H1 (cell line): ENCODE measurements around the gene AKAP9. TPM values are rescaled to one million over a fixed set of nuclear protein-coding genes. Genes with fewer than 3 reads are reported as not detected.

Experiments used
- CTCF ChIA-PET: fragments of 300-600 bp; sonication (Branson Sonifier 250); formaldehyde crosslinking; loops from one replicate; lab custom pipeline; 2021; ENCODE audit not compliant: partially characterized antibody; lab: Charles Lee
- POLR2A ChIA-PET: fragments of 300-600 bp; sonication (Branson Sonifier 250); formaldehyde crosslinking; loops from one replicate; lab custom pipeline; 2021; ENCODE audit warnings: inconsistent platforms; ENCODE audit not compliant: partially characterized antibody; lab: Charles Lee
- DNase-seq, 2 experiments: peaks; one replicate each; pipeline versions ENCODE4 v3.0.0 to v3.0.0-alpha.2; 2010 to 2022; ENCODE audit warnings: low spot score in 2 of 2, low read depth in 1 of 2, mixed read lengths in 1 of 2
- FAIRE-seq: peaks from 2 replicates; lab custom pipeline; 2011; peaks lifted over from hg19 to GRCh38; lab: Jason Lieb, UNC
- H2AFZ ChIP-seq: 2 replicates; pipeline ENCODE4 v1.8.1; 2012; ENCODE audit warnings: low read length, inconsistent platforms
- H2AK5ac ChIP-seq: 2 replicates; pipeline ENCODE4 v1.6.1; 2013; ENCODE audit warnings: low read depth, low read length
- H2BK120ac ChIP-seq: replicated peaks from 2 replicates; pipeline ENCODE3; 2013; ENCODE audit warnings: low read depth, low read length, inconsistent platforms
- H2BK12ac ChIP-seq: 2 replicates; pipeline ENCODE4 v1.6.1; 2013; ENCODE audit warnings: low read depth, low read length
- H2BK15ac ChIP-seq: 2 replicates; pipeline ENCODE4 v1.6.1; 2013; ENCODE audit warnings: low read length
- H2BK20ac ChIP-seq: 2 replicates; pipeline ENCODE4 v1.6.1; 2013; ENCODE audit warnings: low read length
- H2BK5ac ChIP-seq: 2 replicates; pipeline ENCODE4 v1.6.1; 2013; ENCODE audit warnings: low read depth, low read length
- H3K14ac ChIP-seq: 2 replicates; pipeline ENCODE4 v1.6.1; 2013; ENCODE audit warnings: inconsistent platforms; ENCODE audit not compliant: insufficient read length
- H3K18ac ChIP-seq: 2 replicates; pipeline ENCODE4 v1.6.1; 2013; ENCODE audit warnings: low read length; ENCODE audit errors: extremely low read depth
- H3K23ac ChIP-seq: 2 replicates; pipeline ENCODE4 v1.6.1; 2013; ENCODE audit warnings: inconsistent platforms; ENCODE audit not compliant: insufficient read length
- H3K23me2 ChIP-seq: 2 replicates; pipeline ENCODE4 v1.6.1; 2013; ENCODE audit warnings: low read depth, low read length
- H3K27ac ChIP-seq: 2 replicates; pipeline ENCODE4 v1.6.1; 2011; ENCODE audit warnings: low read depth, low read length, inconsistent platforms
- H3K27me3 ChIP-seq, 4 experiments: replicated peaks in 1 of 4; 1 replicate in 1 of 4; 2 replicates in 3 of 4; pipeline versions ENCODE4 v1.6.1 to v1.8.1; 2011 to 2013; ENCODE audit warnings: low read length in 3 of 4, mild to moderate bottlenecking in 3 of 4, inconsistent platforms in 2 of 4, mixed read lengths in 2 of 4, moderate library complexity in 1 of 4; ENCODE audit not compliant: control insufficient read depth in 3 of 4, insufficient read depth in 3 of 4; ENCODE audit errors: extremely low read depth in 1 of 4
- H3K36me3 ChIP-seq, 4 experiments: 2 replicates each; pipeline versions ENCODE4 v1.6.1 to v1.8.1; 2011 to 2013; ENCODE audit warnings: mild to moderate bottlenecking in 4 of 4, low read length in 3 of 4, moderate library complexity in 2 of 4, control low read depth in 1 of 4, inconsistent platforms in 1 of 4; ENCODE audit not compliant: insufficient read depth in 4 of 4, control insufficient read depth in 2 of 4
- H3K4ac ChIP-seq: replicated peaks from 2 replicates; pipeline ENCODE3; 2013; ENCODE audit warnings: low read length, low read depth, mixed read lengths, inconsistent platforms; ENCODE audit not compliant: insufficient read length
- H3K4me1 ChIP-seq, 4 experiments: replicated peaks in 1 of 4; 1 replicate in 1 of 4; 2 replicates in 3 of 4; pipeline versions ENCODE4 v1.6.1 to v1.8.1; 2011 to 2013; ENCODE audit warnings: low read length in 3 of 4, inconsistent platforms in 2 of 4, mixed read lengths in 1 of 4; ENCODE audit not compliant: insufficient read depth in 4 of 4, control insufficient read depth in 3 of 4
- H3K4me2 ChIP-seq, 2 experiments: 2 replicates each; pipeline versions ENCODE4 v1.6.1 to v1.8.1; 2011 to 2013; ENCODE audit warnings: low read depth in 2 of 2, low read length in 2 of 2, control low read depth in 1 of 2, inconsistent platforms in 1 of 2, mild to moderate bottlenecking in 1 of 2; ENCODE audit not compliant: insufficient read depth in 1 of 2
- H3K4me3 ChIP-seq, 4 experiments: fragments of 200-600, 300-600 bp in 1 of 4; sonication (generic), shearing (Covaris generic), sonication (Bioruptor Twin) in 1 of 4; 2 replicates each; pipeline versions ENCODE4 v1.5.1 to v1.8.1; 2011 to 2016; ENCODE audit warnings: low read length in 4 of 4, low read depth in 3 of 4, control low read depth in 2 of 4, inconsistent platforms in 2 of 4, mild to moderate bottlenecking in 2 of 4, mixed read lengths in 1 of 4, moderate library complexity in 1 of 4; ENCODE audit not compliant: insufficient read depth in 2 of 4; ENCODE audit errors: extremely low read depth in 1 of 4
- H3K56ac ChIP-seq: replicated peaks from 2 replicates; pipeline ENCODE3; 2013; ENCODE audit warnings: low read depth, mild to moderate bottlenecking, mixed read lengths, low read length, inconsistent platforms; ENCODE audit not compliant: insufficient read length
- H3K79me1 ChIP-seq: 2 replicates; pipeline ENCODE4 v1.6.1; 2013; ENCODE audit warnings: low read depth, low read length, control low read depth
- H3K79me2 ChIP-seq, 2 experiments: 2 replicates each; pipeline versions ENCODE4 v1.6.1 to v1.8.1; 2012 to 2013; ENCODE audit warnings: low read length in 2 of 2, mild to moderate bottlenecking in 2 of 2, inconsistent platforms in 1 of 2; ENCODE audit not compliant: insufficient read depth in 2 of 2, control insufficient read depth in 1 of 2
- H3K9ac ChIP-seq, 4 experiments: replicated peaks in 1 of 4; 1 replicate in 1 of 4; 2 replicates in 3 of 4; pipeline versions ENCODE4 v1.6.1 to v1.8.1; 2011 to 2013; ENCODE audit warnings: low read depth in 3 of 4, low read length in 3 of 4, control low read depth in 2 of 4, mild to moderate bottlenecking in 2 of 4, moderate library complexity in 2 of 4, inconsistent platforms in 1 of 4; ENCODE audit errors: extremely low read depth in 1 of 4
- H3K9me3 ChIP-seq, 2 experiments: 2 replicates each; pipeline versions ENCODE4 v1.6.1 to v1.8.1; 2012 to 2013; ENCODE audit warnings: mild to moderate bottlenecking in 2 of 2, moderate library complexity in 2 of 2, control low read depth in 1 of 2, inconsistent platforms in 1 of 2, low read depth in 1 of 2, low read length in 1 of 2, mixed read lengths in 1 of 2; ENCODE audit not compliant: insufficient read depth in 2 of 2
- H4K20me1 ChIP-seq, 2 experiments: replicated peaks in 1 of 2; 2 replicates each; pipeline versions ENCODE3 to v1.8.1; 2011 to 2013; ENCODE audit warnings: inconsistent platforms in 2 of 2, low read length in 2 of 2, mild to moderate bottlenecking in 1 of 2; ENCODE audit not compliant: insufficient read depth in 2 of 2, control insufficient read depth in 1 of 2
- H4K5ac ChIP-seq: 2 replicates; pipeline ENCODE4 v1.6.1; 2013; ENCODE audit warnings: low read length, low read depth, mixed read lengths, inconsistent platforms; ENCODE audit not compliant: insufficient read length
- H4K8ac ChIP-seq: 2 replicates; pipeline ENCODE4 v1.8.0; 2013; ENCODE audit warnings: mild to moderate bottlenecking, moderate library complexity, low read length, inconsistent platforms; ENCODE audit not compliant: insufficient read depth; ENCODE audit errors: extremely low read depth
- H4K91ac ChIP-seq: replicated peaks from 2 replicates; pipeline ENCODE3; 2013; ENCODE audit warnings: low read length, mixed read lengths, inconsistent platforms; ENCODE audit not compliant: insufficient read length
- WGBS, 2 experiments: shearing (Covaris generic) in 1 of 2; methylation state at CpG; one replicate each; pipeline versions ENCODE4 v1.1.6 to v1.1.7; 2013 to 2015; ENCODE audit warnings: low lambda C conversion rate in 2 of 2, mixed read lengths in 2 of 2, inconsistent platforms in 1 of 2, low coverage in 1 of 2, missing lambda C conversion rate in 1 of 2; ENCODE audit not compliant: insufficient replicate concordance in 2 of 2, insufficient coverage in 1 of 2, insufficient read length in 1 of 2; ENCODE audit errors: extremely low coverage in 1 of 2, missing lambda C conversion rate in 1 of 2; 5-methylcytosine and 5-hydroxymethylcytosine counted together
- polyA plus RNA-seq, 7 experiments: library from polyadenylated mRNA; depleted of rRNA in 3 of 7; stranded (reverse) in 5 of 7; unstranded in 2 of 7; fragments of >200 nt in 5 of 7; fragments of 200-250 nt in 2 of 7; gene quantifications; 1 replicate in 5 of 7; 2 replicates in 1 of 7; 4 replicates in 1 of 7; pipeline versions ENCODE4 v1.2.1 to v1.2.3, GENCODE V29; 2011 to 2013; ENCODE audit warnings: missing spikeins in 2 of 7, mixed read lengths in 2 of 7
- total RNA-seq: library from RNA; stranded (reverse); fragmentation: NEBNext Ultra II Directional; extraction: Animal tissue kit (Norgen Biotek cat#: 25700); gene quantifications from 2 replicates; pipeline ENCODE4 v1.2.1, GENCODE V29; 2021

Gene AKAP9
- total and polyA plus RNA-seq, 2 of the 8 experiments (the other 6 are each of a cell fraction or from before 2014, with no cell fraction given) = 6.2 to 26.3 TPM

DNA sequence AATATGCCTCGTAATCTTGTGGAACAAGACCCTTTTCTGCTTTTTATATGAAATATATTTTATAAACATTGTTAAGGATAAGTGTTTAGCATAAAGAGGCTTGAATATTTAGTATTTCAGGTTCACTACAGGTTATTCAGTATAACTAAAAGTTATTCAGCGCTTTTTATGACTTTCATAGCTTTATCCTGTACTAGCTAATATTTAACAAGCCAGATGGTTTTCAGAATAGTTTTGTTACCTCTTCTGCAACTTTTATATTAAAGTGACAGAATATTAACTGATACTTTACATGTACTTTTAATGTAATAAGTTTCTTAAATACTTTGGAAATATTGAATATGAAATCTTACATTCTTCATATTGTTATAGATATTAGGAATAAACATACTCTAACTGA is 118.2 kb downstream of the AKAP9 start:
- Histone ChIP-seq H2BK120ac (no peak overlapping the region), H3K23me2 (no peaks in the 10 kb centered on the region), H2BK5ac (no peak overlapping the region), H3K9me3 (no peaks in the 10 kb centered on the region), H3K14ac (no peak overlapping the region), H3K23ac (no peak overlapping the region), H4K91ac (no peak overlapping the region), H3K4me3 (no peak overlapping the region), H2BK20ac (no peak overlapping the region), H3K56ac (no peak overlapping the region), H3K27ac (no peak overlapping the region), H3K79me2 (no peaks in the 10 kb centered on the region), H4K8ac (no peak overlapping the region), H2BK15ac (no peak overlapping the region), H3K27me3 (peaks cover 0 to 1% (median 0%) of the 10 kb centered on the region in 4 experiments; a peak in 1 of 7 replicates), H3K4ac (no peak overlapping the region), H3K4me2 (no peak overlapping the region), H3K9ac (no peak overlapping the region), H2BK12ac (no peak overlapping the region), H4K20me1 (peaks cover 0 to 2% of the 10 kb centered on the region in 2 experiments), H3K18ac (no peak overlapping the region), H3K36me3 (no peaks in the 10 kb centered on the region; a peak in 2 of 8 replicates), H3K79me1 (no peaks in the 10 kb centered on the region), H2AK5ac (no peak overlapping the region), H4K5ac (no peak overlapping the region), H3K4me1 (no peaks in the 10 kb centered on the region), H2AFZ (no peak overlapping the region)
- ChIA-PET POLR2A (no interaction called here), CTCF (no interaction called here)
- no peak for FAIRE-seq
- no peak for DNase-seq
- WGBS, 2 experiments = 94% methylated on average over 2 of the region's 2 CpGs; no CpG with 5 or more reads in 1 of the 2 experiments
